M059J (cell line): ENCODE measurements around the gene DYSF. TPM values are rescaled to one million over a fixed set of nuclear protein-coding genes. Genes with fewer than 3 reads are reported as not detected.
A peak's percentile ranks its signal among the peaks of the same experiment; 100 is the strongest.

Source experiments
- DNase-seq: peaks from one replicate; pipeline ENCODE4 v3.0.0-alpha.2; 2012; ENCODE audit warnings: low read depth
- total RNA-seq: library from RNA; depleted of rRNA; stranded (reverse); fragments of >200 nt; shearing (Covaris generic); gene quantifications from 2 replicates; pipeline ENCODE4 v1.2.3, GENCODE V29; 2014

Gene DYSF
- total RNA-seq, 1 experiment from 2014 or later, result 0.81 TPM

- no peak for DNase-seq
These were observed 252.8 kb downstream of the DYSF start for GRCh38 chr2:71706121-71706520.

GRCh38 chr2:71706836-71707235 lies 253.5 kb downstream of the DYSF start:
- DNase-seq, result no peak

GRCh38 chr2:71710367-71711132 lies 257.2 kb downstream of the DYSF start:
- DNase-seq, result no peak

DNA sequence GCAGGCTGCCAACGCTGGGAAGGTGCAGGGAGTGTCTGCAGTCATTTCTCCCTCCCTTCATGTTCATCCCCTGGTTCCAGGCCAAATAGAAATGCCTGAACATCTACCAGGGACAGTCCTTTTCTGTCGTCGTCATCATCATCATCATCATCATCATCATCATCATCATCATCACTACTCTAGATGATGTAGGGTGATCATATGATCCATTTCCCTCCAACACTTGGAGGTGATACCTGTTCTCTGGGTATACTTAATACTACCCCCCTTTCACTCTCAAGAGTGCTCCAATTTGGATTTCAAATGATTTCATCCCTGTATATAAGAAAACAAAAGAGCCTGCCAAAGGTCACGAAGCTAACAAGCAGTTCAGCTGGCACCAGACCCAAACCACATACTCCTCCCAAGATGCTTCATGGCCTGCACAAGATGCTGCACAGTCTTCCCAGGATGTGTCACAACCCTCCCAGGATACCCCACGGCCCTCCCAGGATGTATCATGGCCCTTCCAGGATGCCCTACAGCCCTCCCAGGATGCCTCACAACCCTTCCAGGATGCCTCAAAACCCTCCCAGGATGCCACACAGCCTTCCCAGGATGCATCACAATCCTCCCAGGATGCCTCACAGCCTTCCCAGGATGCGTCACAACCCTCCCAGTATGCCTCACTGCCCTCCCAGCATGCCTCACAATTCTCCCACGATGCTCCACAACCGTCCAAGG lies 257.9 kb downstream of the DYSF start:
- DNase-seq, result peak; percentile 82

GRCh38 chr2:71712158-71712818 lies 258.9 kb downstream of the DYSF start:
- DNase-seq, result no peak

DNA sequence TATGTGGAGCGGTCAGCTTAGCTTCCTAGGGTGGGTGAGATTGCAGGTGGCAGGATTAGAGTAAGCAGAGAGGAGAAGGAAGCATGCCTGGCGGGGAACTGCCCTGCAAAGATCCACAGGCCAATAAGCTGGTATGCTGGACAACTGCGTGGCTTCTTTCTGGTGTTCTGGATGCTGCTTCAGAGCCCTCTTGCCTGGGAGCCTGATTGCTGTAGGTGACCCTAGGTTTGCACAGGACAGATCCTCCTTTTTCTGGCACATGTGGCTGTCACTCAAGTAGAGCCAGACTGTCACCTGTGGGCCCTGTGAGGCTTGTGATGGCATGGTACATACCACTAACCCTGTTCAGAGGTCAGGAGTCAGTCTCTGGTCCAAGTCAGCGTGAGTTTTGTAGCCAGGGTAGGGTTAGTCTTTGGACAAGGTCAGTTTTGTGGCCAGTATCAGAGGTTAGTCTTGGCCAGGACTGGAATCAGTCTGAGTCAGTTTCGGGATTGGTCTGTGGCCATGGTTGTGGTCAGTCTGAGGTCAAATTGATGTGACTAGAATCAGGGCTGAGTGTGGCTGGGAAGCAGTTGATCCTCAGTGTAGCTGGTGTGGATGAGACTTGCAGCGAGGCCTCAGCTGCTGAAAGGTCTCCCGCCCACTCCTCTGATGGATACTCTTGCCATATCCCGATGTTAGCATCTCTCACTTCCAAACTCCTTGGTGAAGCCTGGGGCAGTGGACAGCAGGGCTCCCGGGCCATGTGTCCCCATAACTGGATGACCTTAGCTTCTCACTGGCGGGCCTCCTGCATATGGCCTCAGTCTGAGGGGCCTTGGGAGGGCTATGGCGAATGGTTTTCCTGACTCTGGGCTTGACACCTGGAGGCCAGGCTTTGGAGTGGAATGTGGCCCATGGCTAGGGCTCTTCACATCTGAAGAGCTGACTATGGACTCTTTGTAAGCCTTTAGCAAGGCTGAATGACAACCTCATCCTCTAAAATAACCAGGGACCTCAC lies 260.5 kb downstream of the DYSF start:
- peak; percentile 90 for DNase-seq

GRCh38 chr2:71714601-71715240 lies 261.4 kb downstream of the DYSF start:
- peak; percentile 65 for DNase-seq

DNA sequence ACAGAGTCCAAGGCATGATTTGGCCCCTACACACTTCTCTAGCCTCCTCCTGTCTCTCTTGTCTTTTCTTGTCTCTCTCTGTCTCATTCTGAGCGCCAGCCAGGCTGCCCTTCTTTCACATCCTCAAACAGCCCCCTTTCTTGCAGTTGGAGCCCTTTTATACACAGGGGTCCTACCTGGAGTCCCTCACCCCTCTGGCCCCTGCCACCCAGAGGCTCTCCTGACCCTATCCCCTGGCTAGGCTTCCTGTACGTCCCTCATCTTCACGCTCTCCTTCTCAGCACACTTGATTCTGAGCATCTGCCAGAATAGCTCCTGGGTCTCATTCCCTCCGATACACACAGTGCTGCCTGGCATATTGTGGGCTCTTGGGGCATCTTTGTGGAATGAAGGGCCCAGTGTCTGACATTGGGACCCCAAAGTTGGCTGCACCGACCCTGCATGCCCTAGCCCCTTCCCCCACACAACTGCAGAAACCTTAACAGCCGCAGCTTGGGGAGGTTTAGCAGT lies 261.9 kb downstream of the DYSF start:
- DNase-seq, result no peak

- no peak for DNase-seq
These were observed 262.8 kb downstream of the DYSF start for GRCh38 chr2:71715951-71716696.

DNA sequence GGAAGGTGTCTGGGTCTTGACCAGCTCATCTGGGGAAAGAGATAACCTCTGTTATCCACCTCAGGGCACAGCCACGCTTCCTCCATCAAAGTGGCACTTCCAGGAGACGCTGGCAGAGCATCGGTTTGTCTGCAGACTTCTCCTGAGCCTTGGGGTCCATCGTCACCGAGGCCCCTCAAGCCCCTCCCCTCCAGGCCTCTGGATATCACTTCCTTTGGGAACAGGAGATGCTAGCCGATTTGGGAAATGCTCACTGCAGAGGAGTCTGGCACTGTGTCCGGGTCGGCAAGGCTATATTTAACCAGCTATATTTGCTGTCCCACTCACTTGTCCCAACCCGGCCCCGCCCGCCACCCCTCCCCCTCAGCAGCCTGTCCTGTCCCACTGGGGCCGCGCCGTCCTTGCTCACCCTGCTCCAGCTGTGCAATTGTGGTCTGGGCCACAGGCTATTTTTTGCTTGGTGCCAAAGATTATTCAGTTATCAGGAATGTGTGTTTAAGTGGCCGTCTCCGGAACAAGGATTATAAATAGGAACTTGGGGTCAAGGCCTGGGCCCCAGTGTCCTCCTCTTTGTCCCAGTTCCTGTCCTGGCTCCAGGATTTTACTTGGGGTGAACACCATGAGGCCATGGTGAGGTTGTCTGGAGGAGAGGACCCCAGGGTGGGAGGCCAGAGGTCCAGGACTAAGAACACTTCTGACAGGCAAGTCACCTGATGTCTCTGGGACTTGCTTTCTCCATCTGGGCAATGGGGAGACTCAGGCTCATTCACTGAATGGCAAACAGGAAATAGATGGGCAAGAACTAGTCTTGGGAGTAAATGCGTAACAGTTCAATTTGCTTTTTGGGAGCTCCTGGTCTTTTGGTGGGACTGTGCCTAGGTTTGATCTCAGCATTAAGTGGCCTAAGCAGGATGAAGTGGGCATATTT lies 263.6 kb downstream of the DYSF start:
- peak; percentile 94 for DNase-seq

GRCh38 chr2:71718686-71719085 lies 265.3 kb downstream of the DYSF start:
- no peak for DNase-seq

GRCh38 chr2:71719520-71720282 lies 266.3 kb downstream of the DYSF start:
- no peak for DNase-seq

DNA sequence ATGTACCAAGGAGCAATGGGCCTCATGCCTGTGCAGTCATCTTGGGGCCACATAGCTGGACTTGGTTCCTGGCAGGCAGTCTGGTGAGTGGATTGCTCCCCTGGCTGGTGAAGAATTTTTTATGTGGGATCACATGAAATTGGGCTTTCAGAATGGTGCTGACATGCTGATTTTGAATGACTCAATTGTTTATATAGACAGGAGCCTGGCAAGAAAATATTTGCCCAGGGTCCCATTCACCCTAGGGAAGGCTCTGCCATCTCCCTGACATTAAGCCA lies 266.9 kb downstream of the DYSF start:
- peak; percentile 71 for DNase-seq

GRCh38 chr2:71720596-71721361 lies 267.4 kb downstream of the DYSF start:
- DNase-seq, result no peak

- DNase-seq, result no peak
These were observed 268.0 kb downstream of the DYSF start for GRCh38 chr2:71721362-71721665.

DNA sequence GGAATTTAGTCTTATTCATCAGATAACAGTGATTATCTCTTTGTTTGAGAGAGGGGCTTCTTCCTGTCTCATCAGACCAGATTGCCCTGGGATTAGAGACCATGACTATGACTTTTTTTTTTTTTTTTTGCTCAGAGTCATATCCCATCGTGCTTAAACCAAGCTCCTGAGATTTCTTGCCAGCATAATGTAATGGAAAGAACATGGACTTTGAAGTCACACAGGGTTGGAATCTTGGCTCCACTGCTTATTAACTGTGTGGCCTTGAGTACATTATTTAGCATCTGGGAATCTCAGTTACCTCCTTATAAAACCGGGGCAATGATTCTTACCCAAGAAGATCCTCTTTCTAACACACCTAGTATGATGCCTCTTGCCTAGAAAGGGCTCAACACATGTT lies 268.3 kb downstream of the DYSF start:
- no peak for DNase-seq

GRCh38 chr2:71722286-71722685 lies 268.9 kb downstream of the DYSF start:
- no peak for DNase-seq

DNA sequence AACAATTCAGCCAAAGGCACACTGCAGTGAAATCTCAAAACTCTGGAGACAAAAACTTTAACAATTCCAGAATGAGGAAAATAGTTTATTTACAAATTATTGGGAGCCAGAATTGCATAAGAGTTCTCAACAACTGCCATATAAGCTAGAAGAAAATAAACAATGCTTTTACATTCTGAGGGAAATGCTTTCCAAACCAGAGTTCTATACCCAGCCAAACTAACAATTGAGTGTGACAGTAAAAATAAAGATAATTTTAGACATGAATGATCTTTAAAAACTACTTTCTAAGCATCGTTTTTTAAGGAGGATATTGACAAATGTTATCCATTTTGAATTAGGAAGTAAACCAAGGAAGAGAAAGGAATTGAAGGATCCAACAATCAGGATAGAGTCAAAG lies 271.4 kb downstream of the DYSF start:
- no peak for DNase-seq
